MM.1S (cell line): ENCODE results near the gene OR4D1.
"Not testable (repeated sequence)": the region's sequence is repeated elsewhere in the genome, so short reads cannot be mapped to it uniquely, and the experiment has no call there.

Source experiments
- DNase-seq: peaks from one replicate; pipeline ENCODE4 v3.0.0-alpha.2; 2015
- H2AFZ ChIP-seq: fragments of 300-600 bp; sonication (generic); 2 replicates; pipeline ENCODE4 v1.6.0; 2016; ENCODE audit warnings: antibody characterized with exemption, low read length
- H3F3A ChIP-seq: fragments of 300-600 bp; sonication (generic); 2 replicates; pipeline ENCODE4 v1.6.1; 2016; ENCODE audit warnings: mild to moderate bottlenecking, antibody characterized with exemption, low read length, moderate library complexity, mixed read lengths; ENCODE audit not compliant: insufficient read depth
- H3K27ac ChIP-seq: fragments of 300-600 bp; sonication (generic); 2 replicates; pipeline ENCODE4 v1.5.1; 2016; ENCODE audit warnings: mild to moderate bottlenecking, low read length
- H3K27me3 ChIP-seq: fragments of 300-600 bp; sonication (generic); replicated peaks from 2 replicates; pipeline ENCODE4 v1.6.0; 2016; ENCODE audit warnings: low read length; ENCODE audit not compliant: insufficient read depth
- H3K36me3 ChIP-seq: fragments of 300-600 bp; sonication (generic); replicated peaks from 2 replicates; pipeline ENCODE4 v1.6.1; 2016; ENCODE audit warnings: mild to moderate bottlenecking, low read length, mixed read lengths; ENCODE audit not compliant: insufficient read depth
- H3K4me1 ChIP-seq: fragments of 300-600 bp; sonication (generic); 2 replicates; pipeline ENCODE4 v1.6.1; 2016; ENCODE audit warnings: low read length, mixed read lengths
- H3K4me2 ChIP-seq: fragments of 300-600 bp; sonication (generic); 2 replicates; pipeline ENCODE4 v1.6.0; 2016; ENCODE audit warnings: low read depth, low read length
- H3K4me3 ChIP-seq: fragments of 300-600 bp; sonication (generic); 2 replicates; pipeline ENCODE4 v1.5.1; 2016; ENCODE audit warnings: low read length, mixed read lengths
- H3K79me2 ChIP-seq: fragments of 300-600 bp; sonication (generic); 2 replicates; pipeline ENCODE4 v1.6.1; 2016; ENCODE audit warnings: mixed run types, low read length, mixed read lengths
- H3K9ac ChIP-seq: fragments of 300-600 bp; sonication (generic); 2 replicates; pipeline ENCODE4 v1.6.1; 2016; ENCODE audit warnings: low read length, mixed read lengths
- H3K9me2 ChIP-seq: fragments of 300-600 bp; sonication (generic); replicated peaks from 2 replicates; pipeline ENCODE4 v1.6.1; 2016; ENCODE audit warnings: mild to moderate bottlenecking, low read length, mixed read lengths; ENCODE audit not compliant: insufficient read depth
- H3K9me3 ChIP-seq: fragments of 300-600 bp; sonication (generic); replicated peaks from 2 replicates; pipeline ENCODE4 v1.6.1; 2016; ENCODE audit warnings: mild to moderate bottlenecking, low read length, mixed read lengths; ENCODE audit not compliant: insufficient read depth
- H4K20me1 ChIP-seq: fragments of 300-600 bp; sonication (generic); 2 replicates; pipeline ENCODE4 v1.6.1; 2016; ENCODE audit warnings: mild to moderate bottlenecking, low read length, moderate library complexity, mixed read lengths; ENCODE audit not compliant: insufficient read depth
- CTCF ChIP-seq: fragments of 300-600 bp; sonication (generic); IDR thresholded peaks from 2 replicates; pipeline ENCODE4 v1.5.1; 2016; ENCODE audit warnings: antibody characterized with exemption, low read length, mixed read lengths
- EZH2 ChIP-seq: fragments of 300-600 bp; sonication (generic); optimal IDR thresholded peaks from 2 replicates; pipeline ENCODE3; 2017; ENCODE audit warnings: low read depth, mild to moderate bottlenecking, antibody characterized with exemption, low read length, mixed read lengths
- EZH2phosphoT487 ChIP-seq: fragments of 300-600 bp; sonication (generic); IDR thresholded peaks from 2 replicates; pipeline ENCODE4 v1.6.1; 2018; ENCODE audit warnings: antibody characterized with exemption, low read length

OR4D1 gene

GRCh38 chr17:58147930-58148434, at the start of gene OR4D1:
TSS of gene OR4D1 (plus strand) at chr17:58148384. CDS start at chr17:58155154, 6,770 bp downstream.
- Histone ChIP-seq H3K36me3 (no peaks in the 10 kb centered on the region), H4K20me1 (no peaks in the 10 kb centered on the region), H2AFZ (no peak within 1 kb of the TSS), H3K9ac (no peak within 1 kb of the TSS), H3K4me3 (no peak within 1 kb of the TSS), H3K27ac (no peak within 1 kb of the TSS), H3K9me2 (no peaks in the 10 kb centered on the region), H3K9me3 (no peaks in the 10 kb centered on the region; the same call in 1 of the 2 replicates), H3F3A (no peaks in the 10 kb centered on the region), H3K4me1 (peaks cover 6% of the 10 kb centered on the region), H3K79me2 (no peaks in the 10 kb centered on the region), H3K27me3 (no peaks in the 10 kb centered on the region; the same call in 1 of the 2 replicates), H3K4me2 (no peak within 1 kb of the TSS)
- DNase-seq = no peak
- TF ChIP-seq CTCF (no peak), EZH2 (no peak), EZH2phosphoT487 (no peak)

- no peak overlapping the region for H2AFZ ChIP-seq
- no peaks in the 10 kb centered on the region for H3K27me3 ChIP-seq
- H3K27ac ChIP-seq = no peak overlapping the region
- DNase-seq = no peak
- H3K36me3 ChIP-seq = no peaks in the 10 kb centered on the region
- no peaks in the 10 kb centered on the region for H3K79me2 ChIP-seq
- no peaks in the 10 kb centered on the region for H3K9me2 ChIP-seq
- H3K4me2 ChIP-seq = no peak overlapping the region
- no peaks in the 10 kb centered on the region for H3F3A ChIP-seq
- H3K9ac ChIP-seq = no peak overlapping the region
- no peaks in the 10 kb centered on the region for H4K20me1 ChIP-seq
- H3K4me1 ChIP-seq = no peaks in the 10 kb centered on the region
- H3K9me3 ChIP-seq = no peaks in the 10 kb centered on the region
- TF ChIP-seq EZH2 (no peak), CTCF (no peak), EZH2phosphoT487 (no peak)
- no peak overlapping the region for H3K4me3 ChIP-seq
Measured at GRCh38 chr17:58100506-58100905, 47.7 kb upstream of the OR4D1 start.

GRCh38 chr17:58101898-58102297, 46.3 kb upstream of the OR4D1 start:
- H3K4me1 ChIP-seq, H3K9ac ChIP-seq, H3K4me2 ChIP-seq, H3K79me2 ChIP-seq, H2AFZ ChIP-seq, H3K4me3 ChIP-seq, H3K27me3 ChIP-seq, H3K9me3 ChIP-seq, H3F3A ChIP-seq, H3K9me2 ChIP-seq, H3K27ac ChIP-seq, H3K36me3 ChIP-seq, H4K20me1 ChIP-seq, DNase-seq: not testable (repeated sequence)

GRCh38 chr17:58105093-58105492, 43.1 kb upstream of the OR4D1 start:
- H2AFZ ChIP-seq = no peak overlapping the region
- H3K27ac ChIP-seq = no peak overlapping the region
- H3K9me3 ChIP-seq = no peaks in the 10 kb centered on the region
- no peak overlapping the region for H3K9ac ChIP-seq
- no peaks in the 10 kb centered on the region for H3K4me1 ChIP-seq
- TF ChIP-seq EZH2phosphoT487 = no peak
- TF ChIP-seq EZH2 = no peak
- no peak for TF ChIP-seq CTCF
- H3F3A ChIP-seq = no peaks in the 10 kb centered on the region
- no peak for DNase-seq
- H3K4me3 ChIP-seq = no peak overlapping the region
- H4K20me1 ChIP-seq = no peaks in the 10 kb centered on the region
- no peaks in the 10 kb centered on the region for H3K79me2 ChIP-seq
- no peaks in the 10 kb centered on the region for H3K36me3 ChIP-seq
- H3K4me2 ChIP-seq = no peak overlapping the region
- no peaks in the 10 kb centered on the region for H3K27me3 ChIP-seq
- no peaks in the 10 kb centered on the region for H3K9me2 ChIP-seq
